Measurements from ENCODE around the gene FRMPD4.

FRMPD4 gene

DNA sequence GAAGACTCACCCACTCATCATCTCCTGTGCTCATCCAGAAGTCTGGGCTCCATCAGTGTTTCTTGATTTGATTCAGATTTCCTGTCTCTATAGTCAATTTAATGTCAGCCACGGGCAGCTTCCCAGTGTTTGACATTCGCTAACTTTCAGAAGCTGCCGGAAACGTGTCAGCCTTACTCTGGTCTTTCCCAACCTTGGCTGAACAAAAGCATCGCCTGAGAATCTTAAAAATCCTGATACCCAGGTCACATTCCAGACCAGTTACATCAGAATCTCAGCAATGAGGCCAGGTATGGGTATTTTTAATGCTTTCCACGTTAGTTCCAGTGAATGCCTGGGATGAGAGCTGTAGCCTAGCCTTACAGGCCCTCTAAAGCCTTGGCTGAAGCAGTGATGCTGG is 233.8 kb downstream of the FRMPD4 start:
- DNase-seq: no peak

DNA sequence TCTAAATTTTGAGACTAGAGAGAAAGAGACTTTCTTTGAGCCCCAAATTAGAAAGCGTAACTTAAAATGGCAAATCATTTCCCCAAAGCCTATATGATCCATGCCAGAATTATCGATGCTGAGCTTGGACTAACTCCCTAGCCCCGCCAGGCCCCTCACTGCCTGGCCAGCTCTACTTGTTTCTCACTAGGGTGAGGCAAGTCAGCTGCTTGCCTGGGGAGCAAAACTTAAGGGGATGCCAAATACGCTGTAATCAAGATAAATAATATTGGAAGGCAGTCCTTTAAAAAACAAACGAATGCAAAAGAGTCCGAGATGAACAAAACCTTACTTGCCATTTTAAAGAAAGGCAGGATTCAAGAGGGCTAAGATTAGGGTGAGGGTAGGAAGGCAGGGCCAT is 236.0 kb downstream of the FRMPD4 start:
- DNase-seq: no peak

DNA sequence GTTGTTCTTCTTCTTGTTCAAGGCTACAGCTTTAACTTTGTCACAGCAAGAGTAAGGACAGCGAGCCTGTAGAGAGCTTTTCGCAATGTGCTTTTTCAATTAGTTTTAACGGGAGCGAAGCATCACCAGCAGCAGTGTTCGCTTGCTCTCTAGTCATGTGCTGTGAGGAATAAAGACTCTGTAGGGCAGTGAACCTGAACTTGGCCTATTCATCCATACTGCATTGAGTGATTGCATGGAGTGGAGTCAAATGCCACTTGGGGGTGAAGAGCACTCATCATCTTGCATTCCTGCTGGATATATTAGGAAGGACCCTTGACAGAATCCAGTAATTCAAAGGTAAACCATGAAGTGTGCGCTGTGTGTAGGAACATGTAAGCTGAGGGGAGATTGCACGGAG is 240.0 kb downstream of the FRMPD4 start:
- no peak for DNase-seq

DNA sequence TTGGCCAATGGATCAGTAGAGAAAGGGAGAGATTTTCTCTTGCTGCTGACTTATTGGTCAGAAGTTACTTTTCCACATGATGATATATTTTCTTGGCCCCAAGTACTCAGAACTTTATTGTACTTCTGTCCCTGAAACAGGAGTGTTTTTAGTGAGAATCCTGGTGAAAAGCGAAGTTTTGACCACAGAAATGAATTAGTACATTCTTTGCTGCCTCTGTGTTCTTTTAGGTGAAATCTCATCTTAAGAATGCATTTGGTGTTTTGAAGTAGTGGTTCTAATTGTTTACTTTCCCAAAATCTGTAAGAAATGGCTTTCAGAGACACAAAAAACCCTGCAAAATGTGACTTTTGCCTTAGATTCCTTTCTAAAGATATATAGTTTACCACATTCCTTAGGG is 240.4 kb downstream of the FRMPD4 start:
- DNase-seq: no peak

DNA sequence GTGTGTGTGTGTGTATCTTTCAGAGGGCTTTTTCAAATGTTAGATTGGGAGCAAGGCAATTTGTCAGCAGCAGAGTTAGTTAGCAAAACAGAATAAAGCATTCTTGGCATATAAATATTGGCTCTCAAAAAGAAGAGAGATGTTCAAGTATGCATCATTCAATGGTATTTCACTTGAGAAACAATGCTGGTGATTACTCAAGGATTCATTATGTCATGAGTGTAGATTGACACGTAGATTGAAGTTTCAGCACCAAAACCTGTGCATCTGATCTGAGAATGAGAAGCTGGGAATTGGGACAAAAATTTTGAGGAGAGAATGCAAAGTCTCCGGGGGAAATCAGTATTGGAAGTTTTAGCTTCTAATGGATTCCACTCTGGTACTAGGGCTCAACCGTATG is 241.4 kb downstream of the FRMPD4 start:
- no peak for DNase-seq

DNA sequence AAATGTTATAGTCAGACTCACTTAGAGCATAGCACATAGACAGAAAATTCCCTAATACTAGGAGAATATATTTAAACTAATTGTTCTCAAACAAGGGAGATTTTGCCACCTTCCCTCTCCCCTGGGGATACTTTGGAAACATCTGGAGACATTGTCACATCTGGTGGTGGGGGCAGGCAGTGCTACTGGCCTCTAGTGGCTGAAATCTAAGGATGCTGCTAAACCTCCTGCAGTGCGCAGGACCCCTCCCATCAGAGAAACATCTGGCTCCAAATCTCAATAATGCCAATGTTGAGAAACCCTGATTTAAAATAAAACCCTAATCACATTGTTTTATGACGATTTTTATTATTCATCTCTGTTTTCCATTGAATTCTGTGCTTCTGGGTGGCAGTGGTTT is 244.9 kb downstream of the FRMPD4 start:
- DNase-seq: no peak

DNA sequence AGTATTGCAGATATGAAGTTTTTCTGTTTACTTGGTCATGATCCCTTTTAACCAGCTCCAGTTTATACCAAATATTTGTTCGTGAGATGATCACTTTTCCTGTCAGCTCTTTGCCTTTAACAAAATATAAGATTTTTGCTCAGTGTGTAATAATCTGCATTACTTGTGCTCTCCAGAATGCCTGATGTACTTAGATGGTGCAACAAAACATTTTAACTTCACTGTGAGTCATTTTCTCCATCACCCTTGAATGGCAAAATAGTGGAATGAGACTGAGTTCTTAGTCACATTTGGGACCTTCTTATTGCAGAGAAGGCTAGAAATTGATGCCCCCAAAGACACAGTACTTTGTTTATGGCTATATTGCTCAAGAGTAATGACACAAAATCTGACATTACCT is 252.0 kb downstream of the FRMPD4 start:
- DNase-seq: no peak

DNA sequence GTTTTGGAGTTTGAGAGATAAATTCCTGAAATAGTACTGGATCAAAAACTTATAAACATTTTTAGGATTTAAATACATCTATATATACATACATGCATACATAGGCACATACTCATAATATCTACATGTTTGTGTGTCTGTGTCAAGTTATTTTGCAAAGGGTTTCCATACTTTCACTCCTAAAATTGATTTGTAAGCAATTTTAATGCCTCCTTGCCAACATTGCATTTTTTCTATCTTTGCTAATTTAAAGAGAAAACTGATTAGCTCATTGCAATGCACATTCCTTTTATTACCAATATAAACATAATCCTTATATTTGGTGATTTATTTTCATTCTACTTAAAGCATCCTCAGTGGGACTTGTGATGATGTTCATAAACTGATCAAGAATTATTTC is 258.3 kb downstream of the FRMPD4 start:
- DNase-seq: no peak

DNA sequence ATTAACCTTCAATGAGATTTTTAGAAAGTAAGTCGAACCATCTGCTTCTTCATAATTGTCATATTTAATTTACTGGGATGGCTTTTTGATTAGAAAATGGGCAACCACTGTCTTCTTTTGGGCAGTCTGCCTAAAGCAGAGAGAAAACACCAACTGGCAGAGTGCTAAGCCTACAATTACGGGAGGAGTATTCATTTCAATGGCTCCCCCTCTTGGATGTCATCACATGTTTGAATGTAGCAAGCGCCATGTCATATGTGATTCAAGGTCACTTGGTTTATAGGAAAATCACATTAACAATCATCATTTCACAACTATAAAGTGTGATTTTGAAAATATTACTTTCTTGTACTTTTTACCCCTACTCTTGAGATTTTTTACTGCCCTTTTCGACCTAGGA is 261.9 kb downstream of the FRMPD4 start:
- no peak for DNase-seq

DNA sequence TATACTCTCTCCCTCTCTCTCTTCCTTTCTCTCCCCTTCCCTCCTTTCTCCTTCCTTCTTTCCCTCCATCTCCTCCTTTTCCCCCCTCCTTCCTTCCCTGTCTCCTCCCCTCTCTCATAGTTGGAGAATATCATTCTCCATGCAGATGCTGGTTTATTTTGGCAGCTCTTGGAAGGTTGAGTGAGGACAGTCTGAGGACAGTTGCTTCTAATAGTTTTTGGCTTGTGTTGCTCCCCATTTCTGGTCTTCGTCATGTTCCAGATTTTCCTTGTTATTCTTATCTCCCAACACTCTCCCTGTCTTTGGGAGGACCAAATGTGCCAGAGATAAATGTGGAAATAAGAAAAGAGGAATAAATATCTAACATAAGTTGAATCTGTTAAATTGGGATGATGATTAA is 263.0 kb downstream of the FRMPD4 start:
- DNase-seq: no peak

DNA sequence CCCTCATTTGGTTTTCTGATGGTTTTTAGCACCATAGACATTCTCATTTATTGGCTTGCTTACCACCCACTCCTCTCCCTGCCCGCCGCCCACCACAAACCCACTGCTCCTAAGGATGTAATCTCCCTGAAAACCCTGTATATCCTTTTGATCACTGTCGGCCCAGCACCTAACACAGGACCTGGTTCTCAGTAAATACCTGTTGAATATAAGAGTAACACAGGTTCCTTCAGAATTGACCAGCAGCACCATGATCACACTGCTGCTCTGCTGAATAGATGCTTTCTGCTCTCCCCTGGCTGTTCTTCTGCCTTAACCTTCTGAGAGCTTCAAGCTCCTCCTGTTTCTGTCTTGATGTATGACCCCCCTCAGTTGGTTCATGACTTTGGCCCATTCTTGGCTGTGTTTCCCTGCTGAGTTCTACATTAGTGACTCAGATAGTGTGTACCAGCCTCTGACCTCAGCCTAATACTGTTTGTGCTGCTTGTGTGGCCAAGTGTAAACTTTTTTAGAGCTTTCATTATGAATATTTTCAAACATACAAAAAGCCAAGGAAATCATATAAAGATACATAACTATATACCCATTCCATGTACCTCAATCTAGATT is 265.3 kb downstream of the FRMPD4 start:
- no peak for DNase-seq

DNA sequence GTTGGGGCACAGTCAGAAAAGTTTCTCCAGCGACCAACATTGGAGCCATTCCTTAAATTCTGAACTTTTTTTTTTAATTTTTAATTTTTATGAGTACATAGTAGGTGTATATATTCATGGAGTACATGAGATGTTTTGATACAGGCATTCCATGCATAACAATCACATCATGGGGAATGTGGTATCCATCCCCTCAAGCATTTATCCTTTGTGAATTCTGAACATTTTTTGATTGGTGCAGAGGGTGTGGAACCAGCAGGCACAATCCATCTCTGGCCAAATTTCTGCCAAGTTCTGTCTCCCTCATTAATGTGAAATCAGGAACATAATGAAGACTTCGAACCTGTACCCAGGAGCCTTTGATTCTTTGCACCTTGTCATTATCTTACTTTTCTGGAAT is 267.0 kb downstream of the FRMPD4 start:
- DNase-seq: no peak

DNA sequence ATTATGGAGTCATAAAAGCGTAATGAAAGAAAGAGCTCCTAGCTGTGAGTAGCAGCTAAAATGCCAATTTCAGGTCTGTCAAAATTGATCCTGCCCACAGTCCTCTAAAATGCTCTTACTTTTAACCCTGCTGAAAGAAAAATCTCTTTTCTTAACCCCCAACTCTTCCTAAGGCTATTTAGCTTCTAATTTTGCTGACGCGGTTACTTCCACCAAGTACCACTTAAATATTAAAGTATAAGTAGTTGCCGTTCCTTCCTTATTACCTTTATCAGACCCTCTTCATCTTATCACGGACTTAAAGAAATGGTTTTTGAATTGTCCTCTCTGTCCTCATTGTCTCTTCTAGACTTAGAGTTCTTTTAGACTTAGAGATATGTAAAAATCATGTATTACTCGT is 272.2 kb downstream of the FRMPD4 start:
- DNase-seq: no peak

DNA sequence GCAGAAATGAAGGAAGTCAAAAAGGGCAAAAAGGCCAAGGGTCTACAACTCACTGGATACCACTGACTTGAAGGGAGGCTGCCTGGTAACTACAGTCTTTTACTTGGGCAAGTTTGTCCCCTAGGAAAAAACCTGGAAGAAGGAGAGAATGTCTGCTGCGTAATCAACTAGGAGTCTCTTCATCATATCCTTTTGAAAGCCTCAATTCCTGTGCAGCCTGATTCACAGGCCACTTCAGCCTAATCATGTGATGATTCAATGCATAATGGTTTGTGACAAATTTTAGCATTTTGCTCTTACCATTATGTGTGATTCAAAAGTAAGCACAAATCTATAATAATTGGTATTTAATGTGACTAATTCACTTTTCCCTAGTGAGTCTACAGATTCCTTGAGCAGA is 273.6 kb downstream of the FRMPD4 start:
- no peak for DNase-seq

DNA sequence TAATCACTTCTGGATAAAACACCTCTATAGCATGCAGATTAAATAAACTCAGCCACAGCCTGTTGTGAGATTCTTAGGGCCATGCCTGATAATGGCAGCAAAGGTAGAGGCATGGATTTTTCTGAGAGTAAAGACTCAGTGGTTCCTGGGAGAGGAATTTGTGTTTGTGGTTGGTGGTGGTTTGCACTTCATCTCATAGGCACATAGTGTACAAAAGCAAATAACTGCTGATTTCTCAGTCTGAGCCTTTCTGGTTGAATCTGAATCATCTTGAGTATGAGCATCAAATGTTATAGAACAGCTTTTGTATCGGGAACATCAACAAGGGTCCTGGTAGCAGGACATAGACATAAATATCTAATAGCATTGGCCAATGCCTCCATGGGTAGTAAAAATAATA is 274.3 kb downstream of the FRMPD4 start:
- no peak for DNase-seq

DNA sequence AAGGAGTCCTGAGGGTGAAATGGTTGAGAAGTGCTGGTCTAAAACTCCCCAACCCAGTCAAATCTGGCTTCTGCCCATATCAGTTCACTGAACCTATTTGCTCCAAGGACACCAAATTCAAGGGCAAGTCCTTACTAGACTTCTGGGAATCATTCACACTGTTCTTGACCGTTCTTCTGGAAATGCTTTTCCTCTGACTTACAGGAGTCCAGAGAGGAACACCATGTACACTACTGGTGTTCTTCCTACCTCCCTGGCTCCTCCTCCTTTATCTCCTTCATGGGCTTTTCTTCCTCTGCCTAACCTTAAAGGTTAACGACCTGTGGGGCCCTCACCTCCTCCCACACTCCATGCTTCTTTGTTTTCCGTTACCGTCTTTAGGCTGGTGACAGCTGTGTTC is 281.3 kb downstream of the FRMPD4 start:
- no peak for DNase-seq

DNA sequence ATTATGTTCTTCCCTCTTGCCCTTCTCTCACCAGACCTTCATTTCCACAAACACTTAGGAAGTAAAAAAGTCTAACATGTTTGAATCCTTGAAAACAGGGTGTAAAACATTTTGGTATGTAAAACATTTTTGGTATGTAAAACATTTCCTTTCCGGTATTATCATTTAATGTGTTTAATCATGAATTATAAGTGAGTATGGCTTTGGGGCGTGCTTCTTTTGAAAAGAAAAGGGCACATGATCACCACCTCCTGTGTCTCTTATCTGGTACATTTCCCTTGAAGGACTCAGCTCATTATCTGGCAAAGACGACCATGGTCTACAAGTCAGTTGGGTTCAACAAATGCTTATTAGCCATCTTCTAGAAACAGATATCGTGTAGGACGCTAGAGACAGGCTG is 283.6 kb downstream of the FRMPD4 start:
- no peak for DNase-seq

DNA sequence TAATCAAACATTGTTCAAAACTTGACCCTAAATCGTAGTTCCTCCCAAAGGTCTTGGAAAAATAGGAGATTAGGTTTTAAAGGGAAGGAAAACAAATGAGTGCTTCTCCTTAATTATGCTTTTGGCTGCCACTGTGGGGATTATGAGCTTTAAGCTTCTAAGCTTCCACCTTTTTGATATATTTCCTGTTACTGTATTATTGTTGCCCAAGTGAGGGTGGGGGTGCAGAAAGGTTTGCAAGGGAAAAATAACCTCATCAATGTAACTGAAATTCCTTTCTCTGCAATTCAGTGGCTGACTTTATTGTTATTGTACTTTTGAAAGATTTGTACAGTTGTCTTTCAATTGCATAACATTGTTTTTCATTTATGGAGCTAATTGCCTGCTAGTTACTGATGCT is 285.1 kb downstream of the FRMPD4 start:
- DNase-seq: no peak

DNA sequence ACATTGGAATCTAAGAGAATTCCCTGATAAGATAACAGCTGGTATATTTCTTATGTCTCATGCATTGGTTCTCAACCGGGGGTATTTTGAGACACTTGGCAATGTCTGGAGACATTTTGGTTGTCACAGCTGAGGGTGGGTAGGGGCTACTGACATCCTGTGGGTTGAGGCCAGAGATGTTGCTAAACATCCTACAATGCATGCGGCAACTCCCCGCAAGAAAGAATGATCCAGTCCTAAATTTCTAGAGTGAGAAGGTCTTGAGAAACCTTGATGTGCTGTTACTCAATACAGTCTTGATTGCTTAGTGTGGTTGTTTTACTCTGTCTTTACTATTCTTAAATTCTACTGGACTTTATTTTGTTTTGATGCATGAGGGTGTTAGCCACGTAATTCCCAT is 287.2 kb downstream of the FRMPD4 start:
- no peak for DNase-seq

DNA sequence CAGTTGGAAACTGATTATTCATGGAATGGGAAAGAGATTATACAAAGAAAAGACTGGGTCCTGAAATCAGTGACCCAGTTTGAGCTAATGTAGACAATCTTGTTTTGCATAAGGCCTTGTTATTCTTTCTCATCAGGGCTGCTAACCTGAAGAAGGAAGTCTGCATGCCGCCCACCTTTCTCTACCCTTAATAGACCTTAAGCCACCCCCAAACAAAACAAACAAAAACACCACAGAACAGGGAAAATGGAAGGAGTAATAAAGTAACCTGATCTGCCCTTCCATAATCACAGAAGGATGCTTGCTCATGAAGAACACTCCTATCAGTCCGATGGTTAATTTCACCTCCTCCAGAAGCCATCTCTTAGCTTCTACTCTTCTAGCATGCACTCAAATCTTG is 288.1 kb downstream of the FRMPD4 start:
- no peak for DNase-seq

DNA sequence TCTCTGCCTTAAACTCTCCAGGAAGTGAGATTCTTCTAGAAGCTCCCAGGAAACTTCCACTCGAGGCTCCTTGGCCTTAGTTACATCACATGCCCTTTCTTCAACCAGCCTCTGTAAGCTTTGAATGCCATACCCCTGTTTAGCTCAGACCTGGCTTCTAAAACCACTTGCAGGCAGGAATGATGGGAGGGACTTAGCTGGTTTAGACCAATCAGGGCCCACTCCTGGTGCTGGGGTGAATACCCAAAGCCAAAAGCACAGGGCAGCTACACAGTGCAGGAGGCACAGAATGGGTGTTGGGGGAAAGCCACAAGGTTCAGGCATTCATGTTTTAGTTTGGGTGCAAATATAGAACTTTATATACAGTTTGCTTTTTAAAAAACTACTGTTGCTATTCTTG is 296.2 kb downstream of the FRMPD4 start:
- DNase-seq: no peak

DNA sequence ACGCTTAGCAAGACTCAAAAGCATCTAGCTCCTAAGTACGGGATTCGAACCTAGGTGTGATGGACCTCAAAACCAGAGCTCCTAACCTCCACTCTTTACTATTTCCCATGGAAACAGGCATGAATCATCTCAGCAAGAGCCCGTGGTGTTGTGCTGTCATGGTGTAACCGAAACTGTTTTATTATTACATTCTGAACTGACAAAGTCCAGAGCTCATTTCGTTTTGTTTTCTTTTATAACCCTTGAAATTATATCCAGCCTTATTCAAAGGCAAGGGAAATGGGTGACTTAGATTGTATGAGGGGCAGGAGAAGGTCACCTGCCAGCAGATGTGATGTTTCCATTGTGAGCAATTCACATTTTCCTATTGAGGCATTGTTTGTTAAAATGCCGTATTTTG is 301.1 kb downstream of the FRMPD4 start:
- no peak for DNase-seq

DNA sequence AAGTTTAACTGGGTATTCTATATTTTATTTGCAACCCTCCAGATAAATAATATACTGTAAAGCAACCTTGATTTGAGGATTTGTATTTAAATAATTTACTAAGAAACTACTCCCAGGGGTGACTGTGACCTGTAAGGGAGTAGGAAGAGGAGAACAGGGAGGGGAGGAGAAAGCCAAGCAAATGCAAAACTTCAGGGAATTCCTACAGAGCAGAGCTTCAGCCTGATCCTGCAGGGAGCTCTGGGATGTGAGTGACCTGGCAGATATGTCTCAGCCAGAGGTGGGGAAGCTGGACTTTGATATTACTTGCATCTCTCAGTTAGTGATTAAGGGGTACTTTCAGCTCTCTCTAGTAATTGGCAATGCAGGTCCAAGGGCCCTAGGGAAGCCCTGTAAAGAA is 302.0 kb downstream of the FRMPD4 start:
- no peak for DNase-seq

DNA sequence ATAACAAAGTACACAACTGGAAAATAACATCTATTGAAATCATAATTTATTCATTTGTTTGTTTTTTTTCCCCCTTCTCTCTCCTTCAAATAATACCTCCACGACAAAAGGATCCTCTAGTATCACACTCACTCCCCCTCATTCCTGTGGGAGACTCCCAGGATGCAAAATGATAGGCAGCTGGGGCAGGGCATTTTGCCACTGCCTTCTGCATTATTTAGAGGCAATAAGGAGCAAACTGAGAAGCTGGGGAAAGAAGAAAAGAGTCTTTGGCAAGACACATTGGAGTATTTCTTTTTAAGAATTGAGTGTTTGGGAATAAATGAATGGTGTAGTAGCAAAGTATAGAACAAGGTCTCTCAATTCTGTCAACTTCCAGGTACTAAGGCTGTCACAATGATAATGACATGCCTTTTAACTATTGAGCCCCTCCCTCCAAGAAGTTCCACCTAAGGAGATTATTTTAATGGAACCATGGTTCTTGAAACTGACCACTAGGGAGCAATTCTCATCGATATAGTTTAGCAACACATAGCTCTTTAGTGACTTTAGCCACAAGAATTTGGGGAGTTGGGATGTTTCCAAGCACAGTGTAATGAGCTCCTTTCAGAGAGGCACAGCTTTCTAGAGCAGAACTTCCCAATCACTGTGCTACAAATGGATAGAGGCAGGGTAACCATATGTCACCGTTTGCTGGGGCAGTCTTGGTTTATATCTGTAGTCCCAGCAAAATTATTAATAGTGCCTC is 303.3 kb downstream of the FRMPD4 start:
- no peak for DNase-seq

DNA sequence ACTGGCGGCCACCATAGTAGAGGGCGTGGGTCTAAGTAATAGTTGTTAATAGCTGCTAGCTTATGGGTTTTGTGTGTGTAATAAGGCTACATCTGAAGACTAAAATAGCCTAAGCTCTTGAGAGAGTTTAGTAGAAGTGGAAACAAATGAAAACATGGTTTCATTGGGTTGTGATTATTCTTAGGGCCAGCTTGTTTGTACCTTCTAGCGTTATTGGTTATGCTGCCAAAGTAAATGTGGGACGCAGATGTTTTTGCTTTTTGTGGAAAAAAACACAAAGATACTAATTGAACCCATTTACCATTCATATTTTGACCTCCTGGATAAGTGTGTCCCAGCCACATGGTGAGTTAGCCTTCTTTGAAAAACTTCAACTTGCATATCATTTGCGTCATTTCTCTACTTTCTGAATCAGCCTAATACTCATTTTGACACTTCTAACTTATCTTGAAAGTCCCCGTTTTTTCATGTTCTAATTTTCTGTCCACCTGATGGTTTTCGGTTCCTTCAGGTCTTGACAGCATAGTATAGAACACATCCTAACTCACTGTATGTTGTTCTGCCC is 305.3 kb downstream of the FRMPD4 start:
- no peak for DNase-seq

Measured in activated CD4-positive, alpha-beta T cell treated with anti-CD3 and anti-CD28 coated beads for 4 hours (primary cell).